ENCODE results near the gene ZMYND12.

DNA sequence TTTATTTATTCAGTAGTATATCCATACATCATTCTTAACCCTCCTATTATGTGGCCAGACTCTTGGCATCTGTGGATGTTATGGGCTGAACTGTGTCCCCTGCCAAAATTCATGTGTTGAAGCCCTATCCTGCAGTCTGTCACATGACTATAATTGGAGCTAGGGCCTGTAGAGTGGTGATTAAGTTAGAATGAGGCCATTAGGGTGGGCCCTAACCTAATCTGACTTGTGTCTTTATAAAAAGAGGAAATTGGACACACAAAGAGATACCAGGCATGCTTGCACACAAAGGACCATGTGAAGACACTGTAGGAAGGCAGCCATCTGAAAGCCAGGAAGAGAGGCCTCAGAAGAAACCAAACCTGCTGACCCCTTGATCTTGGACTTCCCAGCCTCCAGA, 6.6 kb downstream of the ZMYND12 start:
- TF ChIP-seq, protein P1, sequence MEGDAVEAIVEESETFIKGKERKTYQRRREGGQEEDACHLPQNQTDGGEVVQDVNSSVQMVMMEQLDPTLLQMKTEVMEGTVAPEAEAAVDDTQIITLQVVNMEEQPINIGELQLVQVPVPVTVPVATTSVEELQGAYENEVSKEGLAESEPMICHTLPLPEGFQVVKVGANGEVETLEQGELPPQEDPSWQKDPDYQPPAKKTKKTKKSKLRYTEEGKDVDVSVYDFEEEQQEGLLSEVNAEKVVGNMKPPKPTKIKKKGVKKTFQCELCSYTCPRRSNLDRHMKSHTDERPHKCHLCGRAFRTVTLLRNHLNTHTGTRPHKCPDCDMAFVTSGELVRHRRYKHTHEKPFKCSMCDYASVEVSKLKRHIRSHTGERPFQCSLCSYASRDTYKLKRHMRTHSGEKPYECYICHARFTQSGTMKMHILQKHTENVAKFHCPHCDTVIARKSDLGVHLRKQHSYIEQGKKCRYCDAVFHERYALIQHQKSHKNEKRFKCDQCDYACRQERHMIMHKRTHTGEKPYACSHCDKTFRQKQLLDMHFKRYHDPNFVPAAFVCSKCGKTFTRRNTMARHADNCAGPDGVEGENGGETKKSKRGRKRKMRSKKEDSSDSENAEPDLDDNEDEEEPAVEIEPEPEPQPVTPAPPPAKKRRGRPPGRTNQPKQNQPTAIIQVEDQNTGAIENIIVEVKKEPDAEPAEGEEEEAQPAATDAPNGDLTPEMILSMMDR (IDR thresholded peaks at IDR 0.05): no peak
- no peak for TF ChIP-seq POLR2AphosphoS5 (IDR thresholded peaks at IDR 0.05)

Measured in sigmoid colon (tissue), 4 donors.